Measurements from ENCODE around the gene NR6A1.

DNA sequence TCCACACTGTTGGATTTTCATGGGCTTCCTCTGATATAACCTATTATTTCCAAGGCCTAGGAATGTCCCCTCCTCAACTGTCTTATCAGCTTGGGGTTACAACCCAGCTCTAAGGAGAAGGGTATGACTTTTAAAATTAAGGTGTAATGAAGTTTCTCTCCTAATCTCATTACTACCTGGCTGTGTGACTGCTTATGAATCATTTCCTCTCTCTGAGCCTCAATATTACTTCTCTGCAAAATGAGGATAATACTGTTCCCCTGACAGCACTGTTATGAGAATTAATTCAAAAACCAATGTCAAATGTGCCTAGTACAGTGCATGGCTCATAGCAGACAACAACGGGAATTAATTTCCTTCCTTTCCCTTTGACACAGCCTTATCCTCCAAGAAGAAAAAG is 118.9 kb downstream of the NR6A1 start:
- TF ChIP-seq, protein P1, sequence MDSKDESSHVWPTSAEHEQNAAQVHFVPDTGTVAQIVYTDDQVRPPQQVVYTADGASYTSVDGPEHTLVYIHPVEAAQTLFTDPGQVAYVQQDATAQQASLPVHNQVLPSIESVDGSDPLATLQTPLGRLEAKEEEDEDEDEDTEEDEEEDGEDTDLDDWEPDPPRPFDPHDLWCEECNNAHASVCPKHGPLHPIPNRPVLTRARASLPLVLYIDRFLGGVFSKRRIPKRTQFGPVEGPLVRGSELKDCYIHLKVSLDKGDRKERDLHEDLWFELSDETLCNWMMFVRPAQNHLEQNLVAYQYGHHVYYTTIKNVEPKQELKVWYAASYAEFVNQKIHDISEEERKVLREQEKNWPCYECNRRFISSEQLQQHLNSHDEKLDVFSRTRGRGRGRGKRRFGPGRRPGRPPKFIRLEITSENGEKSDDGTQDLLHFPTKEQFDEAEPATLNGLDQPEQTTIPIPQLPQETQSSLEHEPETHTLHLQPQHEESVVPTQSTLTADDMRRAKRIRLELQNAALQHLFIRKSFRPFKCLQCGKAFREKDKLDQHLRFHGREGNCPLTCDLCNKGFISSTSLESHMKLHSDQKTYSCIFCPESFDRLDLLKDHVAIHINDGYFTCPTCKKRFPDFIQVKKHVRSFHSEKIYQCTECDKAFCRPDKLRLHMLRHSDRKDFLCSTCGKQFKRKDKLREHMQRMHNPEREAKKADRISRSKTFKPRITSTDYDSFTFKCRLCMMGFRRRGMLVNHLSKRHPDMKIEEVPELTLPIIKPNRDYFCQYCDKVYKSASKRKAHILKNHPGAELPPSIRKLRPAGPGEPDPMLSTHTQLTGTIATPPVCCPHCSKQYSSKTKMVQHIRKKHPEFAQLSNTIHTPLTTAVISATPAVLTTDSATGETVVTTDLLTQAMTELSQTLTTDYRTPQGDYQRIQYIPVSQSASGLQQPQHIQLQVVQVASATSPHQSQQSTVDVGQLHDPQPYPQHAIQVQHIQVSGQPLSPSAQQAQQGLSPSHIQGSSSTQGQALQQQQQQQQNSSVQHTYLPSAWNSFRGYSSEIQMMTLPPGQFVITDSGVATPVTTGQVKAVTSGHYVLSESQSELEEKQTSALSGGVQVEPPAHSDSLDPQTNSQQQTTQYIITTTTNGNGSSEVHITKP (tag by site-specific recombination; IDR thresholded peaks at IDR 0.05): no peak
- TF ChIP-seq, protein P2, sequence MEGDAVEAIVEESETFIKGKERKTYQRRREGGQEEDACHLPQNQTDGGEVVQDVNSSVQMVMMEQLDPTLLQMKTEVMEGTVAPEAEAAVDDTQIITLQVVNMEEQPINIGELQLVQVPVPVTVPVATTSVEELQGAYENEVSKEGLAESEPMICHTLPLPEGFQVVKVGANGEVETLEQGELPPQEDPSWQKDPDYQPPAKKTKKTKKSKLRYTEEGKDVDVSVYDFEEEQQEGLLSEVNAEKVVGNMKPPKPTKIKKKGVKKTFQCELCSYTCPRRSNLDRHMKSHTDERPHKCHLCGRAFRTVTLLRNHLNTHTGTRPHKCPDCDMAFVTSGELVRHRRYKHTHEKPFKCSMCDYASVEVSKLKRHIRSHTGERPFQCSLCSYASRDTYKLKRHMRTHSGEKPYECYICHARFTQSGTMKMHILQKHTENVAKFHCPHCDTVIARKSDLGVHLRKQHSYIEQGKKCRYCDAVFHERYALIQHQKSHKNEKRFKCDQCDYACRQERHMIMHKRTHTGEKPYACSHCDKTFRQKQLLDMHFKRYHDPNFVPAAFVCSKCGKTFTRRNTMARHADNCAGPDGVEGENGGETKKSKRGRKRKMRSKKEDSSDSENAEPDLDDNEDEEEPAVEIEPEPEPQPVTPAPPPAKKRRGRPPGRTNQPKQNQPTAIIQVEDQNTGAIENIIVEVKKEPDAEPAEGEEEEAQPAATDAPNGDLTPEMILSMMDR (tag by site-specific recombination; IDR thresholded peaks at IDR 0.05): no peak
- TF ChIP-seq ZNF10 (tag by site-specific recombination; IDR thresholded peaks at IDR 0.05) (no peak), MYNN (tag by site-specific recombination; IDR thresholded peaks at IDR 0.05; ENCODE audit: borderline replicate concordance) (no peak), ZNF391 (tag by site-specific recombination; IDR thresholded peaks at IDR 0.05; ENCODE audit: borderline replicate concordance, low read depth) (no peak), KLF8 (tag by site-specific recombination; IDR thresholded peaks at IDR 0.05) (no peak), ZNF560 (tag by site-specific recombination; IDR thresholded peaks at IDR 0.05; ENCODE audit: borderline replicate concordance) (no peak), ZNF274 (IDR thresholded peaks at IDR 0.05; ENCODE audit: low read length) (no peak), ZNF274 (tag by site-specific recombination; IDR thresholded peaks at IDR 0.05; ENCODE audit: borderline replicate concordance) (no peak), GLI2 (tag by site-specific recombination; IDR thresholded peaks at IDR 0.05; ENCODE audit: borderline replicate concordance, low read depth) (no peak), KLF9 (tag by site-specific recombination; IDR thresholded peaks at IDR 0.05; ENCODE audit: low read depth) (no peak)
- TF ChIP-seq, protein P3, sequence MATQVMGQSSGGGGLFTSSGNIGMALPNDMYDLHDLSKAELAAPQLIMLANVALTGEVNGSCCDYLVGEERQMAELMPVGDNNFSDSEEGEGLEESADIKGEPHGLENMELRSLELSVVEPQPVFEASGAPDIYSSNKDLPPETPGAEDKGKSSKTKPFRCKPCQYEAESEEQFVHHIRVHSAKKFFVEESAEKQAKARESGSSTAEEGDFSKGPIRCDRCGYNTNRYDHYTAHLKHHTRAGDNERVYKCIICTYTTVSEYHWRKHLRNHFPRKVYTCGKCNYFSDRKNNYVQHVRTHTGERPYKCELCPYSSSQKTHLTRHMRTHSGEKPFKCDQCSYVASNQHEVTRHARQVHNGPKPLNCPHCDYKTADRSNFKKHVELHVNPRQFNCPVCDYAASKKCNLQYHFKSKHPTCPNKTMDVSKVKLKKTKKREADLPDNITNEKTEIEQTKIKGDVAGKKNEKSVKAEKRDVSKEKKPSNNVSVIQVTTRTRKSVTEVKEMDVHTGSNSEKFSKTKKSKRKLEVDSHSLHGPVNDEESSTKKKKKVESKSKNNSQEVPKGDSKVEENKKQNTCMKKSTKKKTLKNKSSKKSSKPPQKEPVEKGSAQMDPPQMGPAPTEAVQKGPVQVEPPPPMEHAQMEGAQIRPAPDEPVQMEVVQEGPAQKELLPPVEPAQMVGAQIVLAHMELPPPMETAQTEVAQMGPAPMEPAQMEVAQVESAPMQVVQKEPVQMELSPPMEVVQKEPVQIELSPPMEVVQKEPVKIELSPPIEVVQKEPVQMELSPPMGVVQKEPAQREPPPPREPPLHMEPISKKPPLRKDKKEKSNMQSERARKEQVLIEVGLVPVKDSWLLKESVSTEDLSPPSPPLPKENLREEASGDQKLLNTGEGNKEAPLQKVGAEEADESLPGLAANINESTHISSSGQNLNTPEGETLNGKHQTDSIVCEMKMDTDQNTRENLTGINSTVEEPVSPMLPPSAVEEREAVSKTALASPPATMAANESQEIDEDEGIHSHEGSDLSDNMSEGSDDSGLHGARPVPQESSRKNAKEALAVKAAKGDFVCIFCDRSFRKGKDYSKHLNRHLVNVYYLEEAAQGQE (tag by site-specific recombination; IDR thresholded peaks at IDR 0.05): no peak

Measured in HEK293 (cell line).